Body of pancreas (tissue), 4 donors: ENCODE results near the gene SAP30. TPM values are rescaled to one million over a fixed set of nuclear protein-coding genes. Genes with fewer than 3 reads are reported as not detected.

Source experiments
- ATAC-seq: fragments of 150-250 bp; one replicate; pipeline ENCODE4 v1.9.1; 2016
- DNase-seq, 4 donors: peaks; one replicate each; pipeline ENCODE4 v3.0.0-alpha.2; 2019
- H3K27ac ChIP-seq, 4 donors: fragments of 200-600 bp; sonication (generic); 1 replicate in 3 of 4; 2 replicates in 1 of 4; pipeline versions ENCODE4 v1.5.1 to v1.6.1; 2016 to 2019; ENCODE audit warnings: mild to moderate bottlenecking in 1 of 4, mixed read lengths in 1 of 4, moderate library complexity in 1 of 4
- H3K27me3 ChIP-seq, 2 donors: fragments of 200-600 bp; sonication (generic); one replicate each; pipeline ENCODE4 v1.6.0; 2016; ENCODE audit warnings: mild to moderate bottlenecking in 1 of 2
- H3K36me3 ChIP-seq, 2 donors: fragments of 200-600 bp; sonication (generic); replicated peaks in 1 of 2; 2 replicates each; pipeline ENCODE4 v1.5.1; 2016; ENCODE audit warnings: low read depth in 2 of 2; ENCODE audit not compliant: insufficient read depth in 1 of 2
- H3K4me1 ChIP-seq: fragments of 200-600 bp; sonication (generic); one replicate; pipeline ENCODE4 v1.6.0; 2016
- H3K4me3 ChIP-seq, 2 donors: fragments of 200-600 bp; sonication (generic); 1 replicate in 1 of 2; 2 replicates in 1 of 2; pipeline ENCODE4 v1.5.1; 2016 to 2019
- H3K9me3 ChIP-seq, 3 donors: fragments of 200-600 bp; sonication (generic); 1 replicate in 2 of 3; 2 replicates in 1 of 3; pipeline ENCODE4 v1.5.1; 2016
- POLR2A ChIP-seq, 3 donors: fragments of 450-650 bp; IDR thresholded peaks; one replicate each; pipeline ENCODE4 v1.6.1; 2016; ENCODE audit warnings: antibody characterized with exemption in 3 of 3, mild to moderate bottlenecking in 2 of 3
- WGBS, 2 donors: methylation state at CpG; one replicate each; pipeline ENCODE4 v1.1.5; 2017; 5-methylcytosine and 5-hydroxymethylcytosine counted together
- intact Hi-C: fragments of 100-400 bp; cut with DNase I; formaldehyde crosslinking; loops from one replicate; pipeline ENCODE4 v1.15.1; 2023
- total RNA-seq, 2 donors: library from RNA; depleted of rRNA; stranded (reverse); fragments of >200 nt; gene quantifications; one replicate each; pipeline ENCODE4 v1.1.0, GENCODE V29; 2016
- TF ChIP-seq, protein P1 (sequence below), 7 experiments: fragments of 450-650 bp in 4 of 7; fragments of 200-600 bp in 3 of 7; sonication (generic) in 3 of 7; IDR thresholded peaks; one replicate each; pipeline ENCODE4 v1.5.1; 2016 to 2019; ENCODE audit warnings: antibody characterized with exemption in 7 of 7

The SAP30 gene
- total RNA-seq, 2 donors from 2014 or later, result 10.2 to 10.6 TPM

DNA sequence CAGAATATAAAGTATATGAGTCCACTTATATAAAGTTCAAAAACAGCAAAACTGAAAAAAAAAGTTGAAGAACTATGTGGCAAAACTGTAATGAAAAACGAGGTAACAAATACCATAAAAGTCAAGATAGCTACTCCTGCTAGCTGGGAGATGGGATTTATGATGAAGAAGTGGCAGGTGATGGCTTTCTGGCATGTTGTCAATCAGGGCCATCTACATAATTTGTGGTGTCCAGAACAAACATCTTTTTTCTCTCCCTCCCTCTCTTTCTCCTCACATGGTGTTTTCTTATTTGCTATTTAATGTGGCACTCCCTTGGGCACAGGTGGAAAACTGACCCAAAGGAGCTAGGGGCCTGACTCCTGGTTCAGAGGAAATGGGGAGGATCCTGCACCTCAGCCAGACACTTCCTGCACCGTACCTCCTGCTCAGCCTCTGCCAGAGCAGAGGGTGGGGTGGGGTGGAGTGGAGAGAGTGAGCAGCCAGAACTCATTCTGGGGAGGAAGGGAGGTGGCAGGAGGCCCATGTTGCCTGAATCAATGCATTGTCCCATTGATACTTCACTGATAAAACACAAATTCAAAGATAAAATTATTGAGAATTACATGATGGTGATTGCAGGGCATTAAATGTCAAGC lies 5.3 kb upstream of the SAP30 start:
- DNase-seq (no peak), ATAC-seq (no peak)
- no peak for TF ChIP-seq POLR2A (IDR thresholded peaks at IDR 0.05)
- TF ChIP-seq, protein P1, sequence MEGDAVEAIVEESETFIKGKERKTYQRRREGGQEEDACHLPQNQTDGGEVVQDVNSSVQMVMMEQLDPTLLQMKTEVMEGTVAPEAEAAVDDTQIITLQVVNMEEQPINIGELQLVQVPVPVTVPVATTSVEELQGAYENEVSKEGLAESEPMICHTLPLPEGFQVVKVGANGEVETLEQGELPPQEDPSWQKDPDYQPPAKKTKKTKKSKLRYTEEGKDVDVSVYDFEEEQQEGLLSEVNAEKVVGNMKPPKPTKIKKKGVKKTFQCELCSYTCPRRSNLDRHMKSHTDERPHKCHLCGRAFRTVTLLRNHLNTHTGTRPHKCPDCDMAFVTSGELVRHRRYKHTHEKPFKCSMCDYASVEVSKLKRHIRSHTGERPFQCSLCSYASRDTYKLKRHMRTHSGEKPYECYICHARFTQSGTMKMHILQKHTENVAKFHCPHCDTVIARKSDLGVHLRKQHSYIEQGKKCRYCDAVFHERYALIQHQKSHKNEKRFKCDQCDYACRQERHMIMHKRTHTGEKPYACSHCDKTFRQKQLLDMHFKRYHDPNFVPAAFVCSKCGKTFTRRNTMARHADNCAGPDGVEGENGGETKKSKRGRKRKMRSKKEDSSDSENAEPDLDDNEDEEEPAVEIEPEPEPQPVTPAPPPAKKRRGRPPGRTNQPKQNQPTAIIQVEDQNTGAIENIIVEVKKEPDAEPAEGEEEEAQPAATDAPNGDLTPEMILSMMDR (IDR thresholded peaks at IDR 0.05), result no peak
- Histone ChIP-seq H3K27me3 (no peaks in the 10 kb centered on the region), H3K36me3 (no peaks in the 10 kb centered on the region), H3K4me3 (no peak overlapping the region), H3K27ac (no peak overlapping the region), H3K4me1 (no peaks in the 10 kb centered on the region), H3K9me3 (no peaks in the 10 kb centered on the region)
- intact Hi-C loops, result no loop called here
- WGBS, 2 donors, result 31 to 40% methylated on average over 2 of the region's 2 CpGs

GRCh38 chr4:173367285-173367684 lies 3.5 kb upstream of the SAP30 start:
- Histone ChIP-seq H3K27me3 (no peaks in the 10 kb centered on the region), H3K27ac (no peak overlapping the region), H3K9me3 (no peaks in the 10 kb centered on the region), H3K4me1 (no peaks in the 10 kb centered on the region), H3K36me3 (no peaks in the 10 kb centered on the region), H3K4me3 (no peak overlapping the region)
- ATAC-seq, result no peak
- intact Hi-C loops, result no loop called here
- TF ChIP-seq POLR2A (IDR thresholded peaks at IDR 0.05), result no peak
- TF ChIP-seq, protein P1 (IDR thresholded peaks at IDR 0.05), result no peak
- DNase-seq, result no peak

- Histone ChIP-seq H3K4me1 (peaks cover 7% of the 10 kb centered on the region), H3K9me3 (no peaks in the 10 kb centered on the region), H3K27ac (no peak overlapping the region), H3K4me3 (no peak overlapping the region), H3K27me3 (no peaks in the 10 kb centered on the region), H3K36me3 (no peaks in the 10 kb centered on the region)
- TF ChIP-seq, protein P1 (IDR thresholded peaks at IDR 0.05), result no peak
- TF ChIP-seq POLR2A (IDR thresholded peaks at IDR 0.05), result no peak
- no peak for DNase-seq
- 41 to 52% methylated on average over 4 of the region's 4 CpGs for WGBS, 2 donors
- intact Hi-C loops, result no loop called here
- no peak for ATAC-seq
Measured at GRCh38 chr4:173367946-173368345, 2.8 kb upstream of the SAP30 start.

GRCh38 chr4:173370130-173370476 lies 651 bp upstream of the SAP30 start:
- Histone ChIP-seq H3K27ac (peak overlapping the region; percentile 79 to 92 (median 88)), H3K27me3 (no peaks in the 10 kb centered on the region), H3K4me3 (peak overlapping the region; percentile 3 to 28), H3K4me1 (peaks cover 11% of the 10 kb centered on the region), H3K9me3 (no peaks in the 10 kb centered on the region), H3K36me3 (no peaks in the 10 kb centered on the region)
- 0% methylated on average over 13 to 14 of the region's 14 CpGs for WGBS, 2 donors
- ATAC-seq (no peak), DNase-seq (peak in 1 of 4 donors; percentile 61)
- intact Hi-C loops, result no loop called here
- peak in 2 of 3 donors; percentile 4 to 5 for TF ChIP-seq POLR2A (IDR thresholded peaks at IDR 0.05)
- TF ChIP-seq, protein P1 (IDR thresholded peaks at IDR 0.05), result no peak
